ENCODE data around the gene ACOT8.
"Not testable (repeated sequence)": the region's sequence is repeated elsewhere in the genome, so short reads cannot be mapped to it uniquely, and the experiment has no call there.

ACOT8 gene

DNA sequence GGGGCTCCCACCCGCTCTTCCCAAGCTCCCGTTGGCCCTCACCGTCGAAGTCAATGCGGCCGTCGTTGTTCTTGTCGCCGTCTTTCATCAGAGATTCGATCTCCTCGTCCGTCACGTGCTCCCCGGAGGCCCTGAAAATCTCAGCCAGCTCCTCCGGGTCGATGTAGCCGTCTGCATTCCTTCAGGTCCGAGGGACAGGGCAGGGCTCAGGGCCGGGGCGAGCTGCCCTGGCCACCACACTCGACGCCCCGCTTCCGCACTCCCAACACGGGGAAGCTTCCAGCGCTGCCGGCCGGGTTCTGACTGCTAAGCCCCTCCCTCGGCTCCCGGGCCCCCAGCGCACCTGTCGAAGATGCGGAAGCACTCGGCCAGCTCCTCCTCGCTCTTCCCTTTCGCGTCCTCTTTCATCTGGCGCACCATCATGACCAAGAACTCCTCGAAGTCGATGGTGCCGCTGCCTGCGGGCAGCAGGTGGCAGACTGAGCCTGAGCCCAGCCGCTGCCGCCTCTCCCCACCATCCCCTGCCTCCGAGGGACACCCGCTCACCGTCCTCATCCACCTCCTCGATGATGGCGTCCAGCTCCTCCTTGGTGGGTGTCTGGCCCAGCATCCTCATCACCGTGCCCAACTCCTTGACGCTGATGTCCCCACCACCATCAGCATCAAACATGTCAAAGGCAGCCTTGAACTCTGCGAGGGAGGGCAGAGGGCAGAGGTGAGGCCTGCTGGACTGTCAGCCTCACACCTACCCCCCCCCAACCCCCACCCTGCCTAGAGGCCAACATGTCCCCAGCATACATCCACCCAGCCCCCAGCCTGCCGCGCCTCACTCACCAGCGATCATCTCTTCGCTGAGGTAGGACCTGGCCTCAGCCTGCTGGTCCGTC lies 33.0 kb downstream of the ACOT8 start:
- DNase-seq: no peak

DNA sequence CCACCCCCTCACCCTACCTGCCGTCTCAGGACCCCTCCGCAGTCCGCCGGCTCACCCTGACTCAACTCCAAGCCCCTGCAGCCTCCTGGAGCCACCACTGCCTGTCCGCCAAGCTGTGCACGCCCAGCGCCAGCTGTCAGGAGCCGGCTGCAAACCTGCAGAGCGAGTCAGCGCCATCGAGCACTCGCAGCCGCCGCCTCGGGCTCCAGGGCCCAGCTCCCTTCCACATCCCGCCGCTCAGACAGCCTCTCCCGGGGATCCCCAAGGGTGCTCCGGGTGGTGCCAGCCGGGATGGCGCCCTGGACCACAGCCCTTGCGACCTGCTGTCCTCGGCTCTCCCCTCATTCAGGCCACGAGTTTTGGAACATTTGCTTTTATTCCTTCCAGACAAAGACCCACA lies 34.3 kb downstream of the ACOT8 start:
- no peak for DNase-seq

DNA sequence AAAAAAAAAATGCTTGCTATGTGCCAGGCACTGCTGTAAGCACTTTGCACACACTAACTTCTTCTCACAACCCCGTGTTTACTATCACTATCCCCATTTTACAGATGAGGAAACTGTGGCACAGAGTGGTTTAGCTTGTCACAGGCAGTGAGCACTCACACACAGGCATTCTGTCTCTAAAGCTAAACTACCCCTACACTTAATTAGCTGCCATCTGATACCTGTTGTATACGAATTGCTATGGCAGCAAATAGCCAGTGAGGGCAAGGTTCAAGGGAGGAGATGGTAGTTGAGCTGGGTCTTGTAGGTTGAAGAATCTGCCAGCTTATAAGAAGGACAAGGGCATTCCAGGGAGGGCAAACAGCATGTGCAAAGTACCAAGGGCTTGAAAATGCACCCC lies 35.2 kb downstream of the ACOT8 start:
- DNase-seq: no peak

DNA sequence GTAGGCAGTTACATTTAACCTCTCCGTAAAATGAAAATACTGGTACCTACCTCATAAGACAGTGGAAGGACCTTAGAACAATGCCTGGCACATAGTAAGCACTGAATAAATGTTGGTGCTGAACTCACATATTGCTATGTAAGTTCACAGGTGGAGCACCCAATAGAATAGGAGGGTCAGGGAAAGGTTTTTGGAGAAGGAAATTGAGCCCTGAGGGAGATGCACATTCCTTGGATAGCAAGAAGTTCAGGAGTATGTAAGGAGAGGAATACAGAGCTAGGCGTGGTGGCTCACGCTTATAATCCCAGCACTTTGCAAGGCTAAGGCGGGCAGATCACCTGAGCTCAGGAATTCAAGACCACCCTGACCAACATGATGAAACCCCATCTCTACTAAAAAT lies 37.7 kb downstream of the ACOT8 start:
- no peak for DNase-seq

DNA sequence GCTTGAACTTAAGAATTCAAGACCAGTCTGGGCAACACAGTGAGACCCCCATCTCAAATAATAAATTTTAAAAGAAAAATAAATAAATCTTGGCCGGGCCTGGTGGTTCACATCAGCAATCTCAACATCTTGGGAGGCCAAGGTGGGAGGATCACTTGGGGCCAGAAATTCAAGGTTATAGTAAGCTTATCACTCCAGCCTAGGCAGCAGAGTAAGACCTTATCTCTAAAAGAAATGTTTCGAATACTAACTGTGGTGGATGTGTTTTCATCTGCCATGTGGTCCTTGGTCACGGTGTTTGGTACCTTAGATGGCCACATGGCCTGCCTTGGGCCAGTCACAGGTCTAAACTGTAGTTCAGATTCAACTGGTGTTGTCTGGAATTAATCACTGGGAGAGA lies 39.0 kb downstream of the ACOT8 start:
- DNase-seq: no peak

DNA sequence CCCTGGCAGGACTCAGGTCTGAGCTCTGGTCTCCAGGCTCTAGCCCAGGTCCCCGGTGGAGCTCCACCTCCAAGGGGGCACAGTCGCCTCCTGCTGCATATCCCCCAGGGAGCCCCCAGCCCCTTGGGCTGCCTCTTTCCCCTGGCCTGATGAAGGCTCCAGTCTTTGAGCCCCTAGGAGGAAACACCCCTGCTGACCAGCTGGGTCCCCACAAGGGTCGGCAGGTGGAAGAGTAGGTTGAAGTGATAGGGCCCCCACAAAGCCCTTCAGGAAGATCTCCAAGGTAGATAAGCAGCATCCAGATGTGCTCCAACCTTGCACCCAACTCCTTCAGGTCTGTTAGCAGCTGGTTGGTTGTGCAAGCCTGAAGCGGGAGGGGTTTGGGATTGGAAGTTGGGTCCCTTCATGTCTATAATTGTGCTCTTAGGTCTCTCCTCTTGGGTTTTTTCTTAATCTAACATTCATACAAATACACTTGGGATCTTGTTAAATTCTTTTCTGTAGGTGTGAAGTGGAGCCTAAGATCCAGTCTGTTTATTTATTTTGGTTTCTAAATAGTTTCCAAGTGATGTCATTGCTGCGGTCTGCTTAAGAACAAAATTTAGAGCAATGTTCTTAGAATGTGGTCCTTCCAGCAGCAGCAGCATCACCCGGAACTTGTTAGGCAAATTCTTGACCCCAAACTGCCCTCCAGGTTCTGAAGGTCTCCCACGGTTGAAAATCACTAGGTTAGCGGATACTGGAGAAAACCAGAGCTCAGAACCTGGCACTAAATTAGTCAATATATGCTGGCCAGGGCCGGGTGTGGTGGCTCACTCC lies 39.6 kb downstream of the ACOT8 start:
- no peak for DNase-seq

DNA sequence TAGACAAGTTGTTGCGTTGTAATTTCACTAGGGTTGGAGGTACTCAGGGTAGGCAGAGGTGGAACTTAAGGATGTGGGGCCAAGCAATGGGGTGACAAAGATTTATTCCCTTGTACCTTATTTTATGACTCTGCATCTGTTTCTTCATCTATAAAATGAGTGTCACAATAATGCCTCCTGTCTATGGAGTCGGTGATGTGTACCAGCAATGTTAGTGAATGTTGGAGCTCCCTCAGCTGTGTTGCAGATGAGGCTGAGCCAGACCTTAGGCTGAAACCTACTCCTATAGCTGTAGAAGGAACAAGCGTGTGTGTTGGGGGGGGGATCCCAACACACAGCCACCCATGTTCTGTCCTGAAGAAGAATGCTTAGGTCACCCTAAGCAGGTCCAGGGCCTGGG lies 40.2 kb downstream of the ACOT8 start:
- no peak for DNase-seq

DNA sequence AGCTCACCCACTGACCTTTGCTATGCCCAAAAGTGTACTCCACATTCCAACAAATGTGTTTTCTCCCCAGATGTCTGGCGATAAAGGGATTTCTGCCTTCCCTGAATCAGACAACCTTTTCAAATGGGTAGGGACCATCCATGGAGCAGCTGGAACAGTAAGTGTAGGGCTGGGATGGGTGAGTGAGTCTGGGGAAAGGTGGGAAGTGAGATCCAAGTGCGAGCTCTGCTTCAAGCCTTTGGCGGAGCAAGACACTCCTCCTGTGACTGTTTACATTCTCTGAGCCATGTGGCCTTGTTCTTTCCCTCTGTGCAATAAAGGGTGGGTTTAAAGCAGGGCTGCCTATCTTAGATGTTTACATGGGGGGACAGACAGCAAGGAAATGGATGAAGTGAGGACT lies 42.9 kb downstream of the ACOT8 start:
- DNase-seq: no peak

DNA sequence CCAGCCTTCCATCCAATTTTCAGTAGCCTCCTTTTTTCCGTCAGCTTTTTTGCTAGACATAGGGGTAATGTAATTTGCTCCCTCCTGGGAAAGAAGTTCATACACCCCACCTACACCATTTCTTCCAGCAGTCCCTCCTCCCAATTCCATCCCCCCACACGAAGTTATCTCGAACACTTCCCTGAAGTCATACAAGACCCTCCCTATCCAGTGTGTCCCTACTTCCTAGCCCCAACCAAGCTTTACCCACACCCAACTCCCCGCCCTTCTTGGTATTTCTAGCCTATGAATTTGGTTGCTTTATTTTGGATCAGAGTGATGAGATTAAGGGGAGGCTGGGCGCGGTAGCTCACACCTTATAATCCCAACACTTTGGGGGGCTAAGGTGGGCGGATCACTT lies 43.7 kb downstream of the ACOT8 start:
- no peak for DNase-seq

DNA sequence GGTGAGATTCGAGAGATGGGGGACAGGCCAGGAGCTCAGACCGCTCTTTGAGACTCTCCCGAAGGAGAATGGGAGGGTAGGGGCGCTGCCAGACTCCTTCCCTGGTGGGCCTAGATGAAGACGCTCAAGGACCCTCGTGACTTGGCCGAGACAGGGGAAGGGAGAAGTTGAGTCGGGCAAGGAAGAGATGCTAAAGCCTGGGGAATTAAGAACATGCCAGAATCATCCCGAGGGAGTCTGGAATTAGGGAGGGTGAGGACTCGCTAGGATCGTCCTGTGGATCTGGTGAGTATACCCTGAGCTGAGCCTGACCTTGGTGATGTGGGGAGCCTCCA lies 44.2 kb downstream of the ACOT8 start:
- no peak for DNase-seq

DNA sequence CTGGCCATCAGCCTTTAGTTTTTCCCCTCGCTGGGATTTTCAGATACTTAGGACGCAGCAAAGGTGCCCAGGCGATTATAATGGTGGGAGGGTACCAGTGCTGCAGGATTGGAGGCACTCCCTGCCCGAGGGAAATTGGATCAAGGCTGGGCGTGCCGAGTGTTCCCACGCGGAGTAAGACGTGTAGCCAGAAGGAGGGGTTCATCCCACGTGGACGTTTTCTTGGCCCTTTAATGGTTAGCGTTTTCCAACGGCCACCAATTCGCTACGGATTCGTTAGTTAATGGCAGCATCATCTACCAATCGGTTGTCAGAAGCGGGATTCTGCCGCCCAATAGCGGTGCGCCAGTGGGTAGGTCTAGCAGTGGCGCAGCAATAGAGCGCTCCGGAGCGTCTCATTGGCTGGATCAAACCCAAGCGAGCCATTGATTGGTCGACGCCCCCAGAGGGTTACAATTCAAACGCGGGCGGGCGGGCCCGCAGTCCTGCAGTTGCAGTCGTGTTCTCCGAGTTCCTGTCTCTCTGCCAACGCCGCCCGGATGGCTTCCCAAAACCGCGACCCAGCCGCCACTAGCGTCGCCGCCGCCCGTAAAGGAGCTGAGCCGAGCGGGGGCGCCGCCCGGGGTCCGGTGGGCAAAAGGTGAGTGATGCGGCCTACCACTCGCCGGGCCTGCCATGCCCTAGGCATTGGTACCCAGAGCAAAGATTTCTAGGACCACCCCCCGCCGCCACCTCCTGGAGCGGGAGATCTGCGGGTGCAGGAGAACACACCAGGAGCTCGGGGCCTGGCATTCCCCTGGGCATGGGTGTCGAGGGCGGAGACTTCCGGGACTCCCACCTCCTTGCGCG lies 44.8 kb downstream of the ACOT8 start, which contains the start of gene UBE2C:
Gene UBE2C (plus strand): TSS at position 488 of the 849 bp plus-strand sequence. CDS start 52 bp downstream, at position 540.
- peak; percentile 99 for DNase-seq

DNA sequence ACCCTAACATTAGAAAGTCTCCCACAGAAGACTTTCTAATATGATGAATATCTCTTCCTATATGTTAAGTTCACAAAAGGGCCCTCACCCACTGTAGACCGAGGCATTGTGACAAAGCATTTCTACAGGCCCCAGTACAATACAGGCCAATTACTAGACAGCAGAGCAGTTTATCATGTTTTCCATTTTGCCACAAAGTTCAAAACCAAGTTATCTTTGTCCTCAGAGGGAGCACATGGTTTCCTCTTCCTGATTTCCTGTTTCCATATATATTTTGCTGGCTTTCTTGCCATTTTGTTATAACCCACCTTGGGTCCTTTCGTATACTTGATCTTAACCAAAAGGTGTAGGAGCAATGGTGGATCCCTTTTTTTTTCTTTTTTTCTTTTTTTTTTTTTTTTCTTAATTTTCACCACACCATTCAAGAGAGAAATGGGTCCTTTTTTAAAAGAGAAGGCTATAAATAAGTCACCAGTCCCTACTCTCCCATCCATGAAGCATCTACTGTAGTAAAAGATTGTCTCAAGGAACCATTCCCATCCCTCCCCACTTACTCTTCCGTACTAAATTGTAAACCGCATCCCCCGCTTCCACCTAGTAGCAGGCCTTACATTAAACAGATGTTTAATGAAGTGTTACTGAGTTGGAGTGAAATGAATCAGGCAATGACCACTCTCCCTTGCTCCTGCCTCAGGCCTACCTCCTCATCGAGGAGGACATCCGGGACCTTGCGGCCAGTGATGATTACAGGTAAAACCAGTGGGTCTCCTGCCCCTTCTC lies 46.8 kb downstream of the ACOT8 start:
- DNase-seq: no peak

DNA sequence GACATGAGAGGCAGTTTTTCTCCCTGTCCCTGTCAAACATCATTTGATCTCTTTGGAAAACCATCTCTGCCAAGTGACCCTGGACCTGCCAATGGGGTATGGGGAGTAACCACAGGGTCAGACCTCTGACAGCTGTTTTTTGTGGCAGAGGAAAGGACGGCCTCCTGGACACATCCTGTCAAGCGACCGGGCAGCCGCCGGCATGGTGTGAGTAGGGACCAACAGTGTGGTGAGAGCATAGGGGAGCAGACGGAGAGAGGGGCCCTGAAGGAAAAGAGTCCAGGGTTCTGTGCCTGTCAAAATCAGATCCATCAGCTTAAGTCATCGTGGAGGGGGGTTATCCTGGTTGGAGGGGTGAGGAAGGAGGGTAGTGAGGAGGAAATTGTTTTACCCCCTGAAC lies 55.3 kb downstream of the ACOT8 start:
- DNase-seq: no peak

DNA sequence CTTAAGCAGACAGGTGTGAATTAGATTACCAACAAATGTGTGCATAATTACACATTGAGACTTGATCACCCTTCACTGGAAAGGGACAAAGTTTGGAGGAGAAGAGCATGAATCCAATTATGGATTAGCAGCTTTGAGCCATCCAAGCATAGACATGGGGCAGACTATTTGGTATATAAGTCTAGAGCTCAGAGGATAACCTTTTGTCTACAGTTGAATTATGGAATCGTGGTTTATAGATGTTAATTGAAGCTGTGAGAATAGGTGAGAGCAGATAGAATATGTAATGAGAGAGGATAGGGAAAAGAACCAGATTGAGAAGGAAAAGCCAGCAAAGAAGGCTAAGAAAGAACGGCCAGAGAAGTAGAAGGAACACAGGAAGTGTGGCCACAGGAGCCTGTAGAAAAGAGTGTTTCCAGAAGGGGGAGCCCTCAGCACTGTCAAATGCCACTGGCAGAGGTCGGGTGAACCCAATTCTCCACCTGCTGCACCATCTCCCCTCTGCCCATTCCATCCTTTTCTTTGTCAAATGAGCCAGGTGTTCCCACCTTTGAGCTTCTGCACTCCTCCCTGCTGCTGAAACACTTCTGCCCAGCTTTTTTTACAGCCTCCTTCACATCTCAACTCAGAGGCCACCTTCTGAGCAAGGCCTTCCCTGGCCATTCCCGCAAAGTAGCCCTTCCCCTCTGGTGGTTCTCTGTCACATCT lies 58.1 kb downstream of the ACOT8 start:
- DNase-seq: no peak

DNA sequence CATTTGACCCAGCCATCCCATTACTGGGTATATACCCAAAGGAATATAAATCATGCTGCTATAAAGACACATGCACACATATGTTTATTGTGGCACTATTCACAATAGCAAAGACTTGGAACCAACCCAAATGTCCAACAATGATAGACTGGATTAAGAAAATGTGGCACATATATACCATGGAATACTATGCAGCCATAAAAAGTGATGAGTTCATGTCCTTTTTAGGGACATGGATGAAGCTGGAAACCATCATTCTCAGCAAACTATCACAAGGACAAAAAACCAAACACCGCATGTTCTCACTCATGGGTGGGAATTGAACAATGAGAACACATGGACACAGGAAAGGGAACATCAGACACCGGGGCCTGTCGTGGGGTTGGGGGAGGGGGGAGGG lies 59.2 kb downstream of the ACOT8 start:
- DNase-seq: not testable (repeated sequence)

DNA sequence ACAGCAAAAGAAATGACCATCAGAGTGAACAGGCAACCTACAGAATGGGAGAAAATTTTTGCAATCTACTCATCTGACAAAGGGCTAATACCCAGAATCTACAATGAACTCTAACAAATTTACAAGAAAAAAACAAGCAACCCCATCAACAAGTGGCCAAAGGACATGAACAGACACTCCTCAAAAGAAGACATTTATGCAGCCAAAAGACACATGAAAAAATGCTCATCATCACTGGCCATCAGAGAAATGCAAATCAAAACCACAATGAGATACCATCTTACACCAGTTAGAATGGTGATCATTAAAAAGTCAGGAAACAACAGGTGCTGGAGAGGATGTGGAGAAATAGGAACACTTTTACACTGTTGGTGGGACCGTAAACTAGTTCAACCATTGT lies 59.7 kb downstream of the ACOT8 start:
- DNase-seq: not testable (repeated sequence)

DNA sequence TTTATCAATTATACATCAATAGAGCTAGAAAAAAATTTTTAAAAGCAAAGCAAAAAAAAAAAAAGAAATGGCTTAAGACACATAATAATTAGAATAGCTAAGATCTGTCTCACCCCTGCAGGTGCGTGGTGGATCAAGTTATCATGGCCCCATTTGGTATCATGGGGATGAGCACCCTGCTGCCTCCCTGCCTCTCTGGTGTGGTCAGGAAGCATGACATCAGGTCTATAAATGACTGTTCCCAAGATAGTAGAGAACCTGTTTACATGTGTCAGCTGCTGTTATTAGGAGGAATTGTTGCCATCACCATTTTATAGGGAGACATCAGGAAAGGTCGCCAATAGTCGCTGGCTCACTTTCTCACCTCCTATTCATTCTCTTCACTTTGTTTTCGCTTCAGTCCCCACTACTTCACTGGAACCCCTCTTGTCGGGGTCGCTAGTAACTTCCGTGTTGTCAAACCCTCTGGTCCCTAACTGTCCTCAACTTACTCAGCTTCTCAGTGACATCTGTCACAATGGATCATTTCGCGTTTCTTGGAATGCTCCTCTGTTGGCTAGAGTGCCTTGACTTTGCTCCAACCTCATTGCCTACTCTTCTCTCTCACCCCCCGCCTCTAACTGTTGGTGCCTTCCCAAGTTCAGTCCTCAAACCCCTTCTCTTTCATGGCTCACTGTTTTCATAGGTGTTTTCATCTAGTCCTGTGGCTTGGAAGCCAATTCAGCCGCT lies 60.7 kb downstream of the ACOT8 start:
- no peak for DNase-seq

DNA sequence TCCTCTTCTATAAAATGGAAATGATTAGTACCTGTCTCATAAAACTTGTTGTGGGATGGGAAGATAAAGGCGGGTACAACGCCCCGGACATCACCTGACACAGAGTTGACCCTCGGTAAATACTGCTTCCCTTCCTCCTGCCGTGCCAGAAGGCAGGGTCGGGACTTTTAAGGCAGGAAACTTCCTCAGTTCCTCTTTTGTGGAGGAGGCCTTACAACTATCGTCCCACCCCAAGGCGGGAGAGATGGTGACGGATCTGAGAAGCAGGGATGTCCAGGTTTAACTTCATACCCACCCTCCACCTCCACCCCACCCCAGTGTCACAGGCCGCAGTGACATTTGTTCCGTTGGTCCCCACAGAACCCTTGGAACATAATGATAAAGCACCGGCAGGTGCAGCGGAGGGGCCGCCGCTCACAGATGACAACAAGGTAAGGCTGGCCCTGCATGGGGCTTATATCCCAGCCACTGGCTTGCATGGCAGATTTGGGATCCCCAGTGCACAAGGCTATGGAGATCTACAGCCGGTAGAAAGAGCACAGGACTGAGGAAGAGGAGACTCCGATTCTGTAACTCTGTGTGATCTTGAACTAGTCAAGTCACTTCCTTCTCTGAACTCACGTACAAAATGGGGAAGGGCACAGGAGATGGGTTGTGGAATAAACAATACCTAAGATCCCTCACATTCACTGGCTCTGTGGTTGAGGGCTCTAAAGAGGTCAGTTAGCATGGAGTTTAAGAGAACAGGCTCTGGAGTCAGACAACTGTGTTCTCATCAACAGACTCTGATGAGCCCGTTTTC lies 64.7 kb downstream of the ACOT8 start:
- DNase-seq: no peak
